ENCODE data around the gene CLDN15.
"Not testable (repeated sequence)": the region's sequence is repeated elsewhere in the genome, so short reads cannot be mapped to it uniquely, and the experiment has no call there.

Gene CLDN15

GRCh38 chr7:101237206-101238067 is at the start of gene CLDN15:
Gene CLDN15, minus strand, starts transcription at chr7:101237802. Its CDS starts 221 bp downstream, at chr7:101237581.
- DNase-seq = no peak

GRCh38 chr7:101287032-101287431 is 49.4 kb upstream of the CLDN15 start:
- DNase-seq = no peak

- not testable (repeated sequence) for DNase-seq
Measured at GRCh38 chr7:101285880-101286279, 48.3 kb upstream of the CLDN15 start.

- DNase-seq = no peak
Measured at GRCh38 chr7:101285171-101285570, 47.6 kb upstream of the CLDN15 start.

- DNase-seq = not testable (repeated sequence)
Measured at GRCh38 chr7:101280912-101281311, 43.3 kb upstream of the CLDN15 start.

- no peak for DNase-seq
Measured at GRCh38 chr7:101278461-101279292, 41.1 kb upstream of the CLDN15 start.

- DNase-seq = no peak
Measured at GRCh38 chr7:101277155-101277554, 39.6 kb upstream of the CLDN15 start.

GRCh38 chr7:101273206-101273605 is 35.6 kb upstream of the CLDN15 start:
- DNase-seq = no peak

GRCh38 chr7:101271021-101271420 is 33.4 kb upstream of the CLDN15 start:
- DNase-seq = no peak

- no peak for DNase-seq
Measured at GRCh38 chr7:101269664-101270063, 32.1 kb upstream of the CLDN15 start.

GRCh38 chr7:101265622-101266516 is 28.3 kb upstream of the CLDN15 start:
- DNase-seq = no peak

GRCh38 chr7:101264102-101264706 is 26.6 kb upstream of the CLDN15 start:
- DNase-seq = not testable (repeated sequence)

GRCh38 chr7:101258243-101258731 is 20.7 kb upstream of the CLDN15 start:
- no peak for DNase-seq

- DNase-seq = no peak
Measured at GRCh38 chr7:101255796-101256195, 18.2 kb upstream of the CLDN15 start.

- DNase-seq = not testable (repeated sequence)
Measured at GRCh38 chr7:101253199-101253598, 15.6 kb upstream of the CLDN15 start.

GRCh38 chr7:101251871-101252659 is 14.5 kb upstream of the CLDN15 start:
- DNase-seq = peak; percentile 94

GRCh38 chr7:101250324-101250723 is 12.7 kb upstream of the CLDN15 start:
- no peak for DNase-seq

- DNase-seq = no peak
Measured at GRCh38 chr7:101248276-101248675, 10.7 kb upstream of the CLDN15 start.

GRCh38 chr7:101245147-101245668 is 7.6 kb upstream of the CLDN15 start:
- DNase-seq = no peak

GRCh38 chr7:101244375-101245146 is 7.0 kb upstream of the CLDN15 start, which contains the start of gene FIS1:
Gene FIS1, minus strand, starts transcription at chr7:101245081. Its CDS starts 77 bp downstream, at chr7:101245004.
- peak; percentile 90 for DNase-seq
